ENCODE measurements around the gene PRRT3. TPM values are rescaled to one million over a fixed set of nuclear protein-coding genes. Genes with fewer than 3 reads are reported as not detected.
A peak's percentile ranks its signal among the peaks of the same experiment; 100 is the strongest.

Gene PRRT3
- 1.5 and 3.8 TPM in 2 replicates for total RNA-seq
- polyA plus RNA-seq: 3.1 and 4.5 TPM in 2 replicates
- polyA plus RNA-seq (2012): 3.6 and 5.4 TPM in 2 replicates
- 12.7 and 14.5 TPM in 2 replicates for polyA minus RNA-seq (ENCODE audit: low replicate concordance)

- Histone ChIP-seq H3K4me1 (ENCODE audit: control insufficient read depth, extremely low read depth, insufficient read depth, low read length) (peaks cover 10% of the 10 kb centered on the region), H3K79me2 (ENCODE audit: control insufficient read depth, insufficient read depth, low read length) (no peaks in the 10 kb centered on the region), H3K9ac (ENCODE audit: insufficient read depth, low read length) (no peak within 1 kb of the TSS), H3K4me3 (replicated peaks in 1 of 4; ENCODE audit: control extremely low read depth in 1 of 4, insufficient read depth in 1 of 4, low read depth in 3 of 4, low read length in 4 of 4) (peak within 1 kb of the TSS; percentile 22 to 74 (median 50)), H3K27ac (ENCODE audit: insufficient read depth, low read length) (no peak within 1 kb of the TSS), H3K9me3 (ENCODE audit: control insufficient read depth, insufficient read depth, low read depth, low read length) (no peaks in the 10 kb centered on the region), H3K27me3 (ENCODE audit: control insufficient read depth, insufficient read depth, low read length) (no peaks in the 10 kb centered on the region), H4K20me1 (ENCODE audit: control insufficient read depth, extremely low read depth, insufficient read depth, low read length) (no peaks in the 10 kb centered on the region), H3K36me3 (ENCODE audit: control insufficient read depth, insufficient read depth, low read length) (no peaks in the 10 kb centered on the region), H3K4me2 (ENCODE audit: extremely low read depth, insufficient read depth, low read length) (peak within 1 kb of the TSS; percentile 83), H2AFZ (ENCODE audit: low read length) (peak within 1 kb of the TSS; percentile 42)
- peak; percentile 42 to 45 for DNase-seq (ENCODE audit: low read depth in 2 of 2)
- TF ChIP-seq EZH2 (IDR thresholded peaks at IDR 0.05; ENCODE audit: low read length, missing control alignments): no peak
- TF ChIP-seq CTCF (conservative IDR thresholded peaks at IDR 0.05 in 1 of 2, IDR thresholded peaks at IDR 0.05 in 1 of 2; ENCODE audit: low read depth in 1 of 2, low read length in 2 of 2): no peak
Observed at GRCh38 chr3:9951962-9952805, at the start of gene PRRT3. Gene PRRT3 (minus strand): TSS chr3:9952408. CDS start chr3:9950115, 2,293 bp downstream.

- no peak overlapping the region for H3K27ac ChIP-seq (ENCODE audit: insufficient read depth, low read length)
- H3K9ac ChIP-seq (ENCODE audit: insufficient read depth, low read length): no peak overlapping the region
- H3K4me2 ChIP-seq (ENCODE audit: extremely low read depth, insufficient read depth, low read length): no peak overlapping the region
- TF ChIP-seq CTCF (conservative IDR thresholded peaks at IDR 0.05 in 1 of 2, IDR thresholded peaks at IDR 0.05 in 1 of 2; ENCODE audit: low read depth in 1 of 2, low read length in 2 of 2) (no peak), EZH2 (IDR thresholded peaks at IDR 0.05; ENCODE audit: low read length, missing control alignments) (no peak)
- no peaks in the 10 kb centered on the region for H4K20me1 ChIP-seq (ENCODE audit: control insufficient read depth, extremely low read depth, insufficient read depth, low read length)
- H3K79me2 ChIP-seq (ENCODE audit: control insufficient read depth, insufficient read depth, low read length): no peaks in the 10 kb centered on the region
- H2AFZ ChIP-seq (ENCODE audit: low read length): no peak overlapping the region
- H3K27me3 ChIP-seq (ENCODE audit: control insufficient read depth, insufficient read depth, low read length): no peaks in the 10 kb centered on the region
- no peak overlapping the region for H3K4me3 ChIP-seq (replicated peaks in 1 of 4; ENCODE audit: control extremely low read depth in 1 of 4, insufficient read depth in 1 of 4, low read depth in 3 of 4, low read length in 4 of 4)
- no peak for DNase-seq (ENCODE audit: low read depth in 2 of 2)
- no peaks in the 10 kb centered on the region for H3K9me3 ChIP-seq (ENCODE audit: control insufficient read depth, insufficient read depth, low read depth, low read length)
- H3K36me3 ChIP-seq (ENCODE audit: control insufficient read depth, insufficient read depth, low read length): peaks cover 2% of the 10 kb centered on the region
- no peaks in the 10 kb centered on the region for H3K4me1 ChIP-seq (ENCODE audit: control insufficient read depth, extremely low read depth, insufficient read depth, low read length)
Observed at GRCh38 chr3:10000686-10001085, 48.5 kb upstream of the PRRT3 start.

- peak overlapping the region; percentile 39 for H3K27ac ChIP-seq (ENCODE audit: insufficient read depth, low read length)
Observed at GRCh38 chr3:9994086-9994844, 42.1 kb upstream of the PRRT3 start.

More at GRCh38 chr3:9994086-9994844, 42.1 kb upstream of the PRRT3 start:
- Histone ChIP-seq H3K9ac (ENCODE audit: insufficient read depth, low read length) (no peak overlapping the region), H3K9me3 (ENCODE audit: control insufficient read depth, insufficient read depth, low read depth, low read length) (no peaks in the 10 kb centered on the region), H3K4me2 (ENCODE audit: extremely low read depth, insufficient read depth, low read length) (peak overlapping the region; percentile 35), H3K4me3 (replicated peaks in 1 of 4; ENCODE audit: control extremely low read depth in 1 of 4, insufficient read depth in 1 of 4, low read depth in 3 of 4, low read length in 4 of 4) (peak overlapping the region in 1 of 4 experiments; percentile 4), H4K20me1 (ENCODE audit: control insufficient read depth, extremely low read depth, insufficient read depth, low read length) (no peaks in the 10 kb centered on the region), H2AFZ (ENCODE audit: low read length) (no peak overlapping the region), H3K4me1 (ENCODE audit: control insufficient read depth, extremely low read depth, insufficient read depth, low read length) (no peaks in the 10 kb centered on the region), H3K36me3 (ENCODE audit: control insufficient read depth, insufficient read depth, low read length) (no peaks in the 10 kb centered on the region), H3K27me3 (ENCODE audit: control insufficient read depth, insufficient read depth, low read length) (no peaks in the 10 kb centered on the region), H3K79me2 (ENCODE audit: control insufficient read depth, insufficient read depth, low read length) (peaks cover 2% of the 10 kb centered on the region)
- DNase-seq (ENCODE audit: low read depth in 2 of 2): peak; percentile 46 to 90
- TF ChIP-seq EZH2 (IDR thresholded peaks at IDR 0.05; ENCODE audit: low read length, missing control alignments) (no peak), CTCF (conservative IDR thresholded peaks at IDR 0.05 in 1 of 2, IDR thresholded peaks at IDR 0.05 in 1 of 2; ENCODE audit: low read depth in 1 of 2, low read length in 2 of 2) (no peak)

All from fibroblast of lung (primary cell).